Measurements from ENCODE around the gene DIP2C.

Gene DIP2C

GRCh38 chr10:554182-554848 is 135.2 kb downstream of the DIP2C start:
- ATAC-seq (no peak), DNase-seq (no peak)

GRCh38 chr10:553233-553632 is 136.2 kb downstream of the DIP2C start:
- ATAC-seq (no peak), DNase-seq (no peak)

- DNase-seq (no peak), ATAC-seq (no peak)
Measured at GRCh38 chr10:552679-553078, 136.8 kb downstream of the DIP2C start.

- DNase-seq (no peak), ATAC-seq (no peak)
Measured at GRCh38 chr10:551373-552252, 137.9 kb downstream of the DIP2C start.

- no peak for ATAC-seq
- DNase-seq: no peak
Measured at GRCh38 chr10:550665-551372, 138.6 kb downstream of the DIP2C start.

- DNase-seq (no peak), ATAC-seq (no peak)
Measured at GRCh38 chr10:549391-549790, 140.1 kb downstream of the DIP2C start.

- DNase-seq (no peak), ATAC-seq (no peak)
Measured at GRCh38 chr10:548238-548901, 141.1 kb downstream of the DIP2C start.

- ATAC-seq (no peak), DNase-seq (no peak)
Measured at GRCh38 chr10:547591-548081, 141.8 kb downstream of the DIP2C start.

GRCh38 chr10:546971-547590 is 142.4 kb downstream of the DIP2C start:
- DNase-seq: no peak
- no peak for ATAC-seq

GRCh38 chr10:546451-546850 is 143.0 kb downstream of the DIP2C start:
- ATAC-seq (no peak), DNase-seq (no peak)

GRCh38 chr10:543862-544822 is 145.3 kb downstream of the DIP2C start:
- ATAC-seq (no peak), DNase-seq (no peak)

GRCh38 chr10:543131-543530 is 146.3 kb downstream of the DIP2C start:
- ATAC-seq: no peak
- DNase-seq: no peak

GRCh38 chr10:541750-542371 is 147.6 kb downstream of the DIP2C start:
- DNase-seq (no peak), ATAC-seq (no peak)

GRCh38 chr10:541041-541440 is 148.4 kb downstream of the DIP2C start:
- ATAC-seq: no peak
- DNase-seq: no peak

GRCh38 chr10:538895-539294 is 150.6 kb downstream of the DIP2C start:
- DNase-seq (no peak), ATAC-seq (no peak)

GRCh38 chr10:536935-537334 is 152.5 kb downstream of the DIP2C start:
- DNase-seq: no peak
- no peak for ATAC-seq

GRCh38 chr10:536371-536925 is 153.0 kb downstream of the DIP2C start:
- no peak for DNase-seq
- ATAC-seq: no peak

- ATAC-seq: no peak
- DNase-seq: no peak
Measured at GRCh38 chr10:535952-536351, 153.5 kb downstream of the DIP2C start.

GRCh38 chr10:535051-535450 is 154.4 kb downstream of the DIP2C start:
- DNase-seq (no peak), ATAC-seq (no peak)

- DNase-seq (no peak), ATAC-seq (no peak)
Measured at GRCh38 chr10:534047-534566, 155.4 kb downstream of the DIP2C start.

Data from stimulated activated naive CD8-positive, alpha-beta T cell treated with anti-CD3 and anti-CD28 coated beads, Interleukin-15, Interleukin-2, amounts not matched to agents 100 U/mL and 50 U/mL, for 24 hours (primary cell).